H54 (cell line): ENCODE data around the gene KIFC3.
"Not testable (repeated sequence)": the region's sequence is repeated elsewhere in the genome, so short reads cannot be mapped to it uniquely, and the experiment has no call there.

Source experiments
- DNase-seq: peaks from one replicate; pipeline ENCODE4 v3.0.0; 2011; ENCODE audit warnings: low spot score, mixed read lengths; ENCODE audit not compliant: insufficient read length
- FAIRE-seq: peaks from 3 replicates; lab custom pipeline; 2011; peaks lifted over from hg19 to GRCh38; lab: Jason Lieb, UNC
- POLR2A ChIP-seq: IDR thresholded peaks from 2 replicates; pipeline ENCODE4 v1.6.1; 2011; ENCODE audit warnings: low read depth, mild to moderate bottlenecking, low read length

Gene KIFC3, protein sequence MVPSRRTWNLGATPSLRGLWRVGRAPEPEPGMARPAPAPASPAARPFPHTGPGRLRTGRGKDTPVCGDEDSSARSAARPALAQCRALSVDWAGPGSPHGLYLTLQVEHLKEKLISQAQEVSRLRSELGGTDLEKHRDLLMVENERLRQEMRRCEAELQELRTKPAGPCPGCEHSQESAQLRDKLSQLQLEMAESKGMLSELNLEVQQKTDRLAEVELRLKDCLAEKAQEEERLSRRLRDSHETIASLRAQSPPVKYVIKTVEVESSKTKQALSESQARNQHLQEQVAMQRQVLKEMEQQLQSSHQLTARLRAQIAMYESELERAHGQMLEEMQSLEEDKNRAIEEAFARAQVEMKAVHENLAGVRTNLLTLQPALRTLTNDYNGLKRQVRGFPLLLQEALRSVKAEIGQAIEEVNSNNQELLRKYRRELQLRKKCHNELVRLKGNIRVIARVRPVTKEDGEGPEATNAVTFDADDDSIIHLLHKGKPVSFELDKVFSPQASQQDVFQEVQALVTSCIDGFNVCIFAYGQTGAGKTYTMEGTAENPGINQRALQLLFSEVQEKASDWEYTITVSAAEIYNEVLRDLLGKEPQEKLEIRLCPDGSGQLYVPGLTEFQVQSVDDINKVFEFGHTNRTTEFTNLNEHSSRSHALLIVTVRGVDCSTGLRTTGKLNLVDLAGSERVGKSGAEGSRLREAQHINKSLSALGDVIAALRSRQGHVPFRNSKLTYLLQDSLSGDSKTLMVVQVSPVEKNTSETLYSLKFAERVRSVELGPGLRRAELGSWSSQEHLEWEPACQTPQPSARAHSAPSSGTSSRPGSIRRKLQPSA

DNA sequence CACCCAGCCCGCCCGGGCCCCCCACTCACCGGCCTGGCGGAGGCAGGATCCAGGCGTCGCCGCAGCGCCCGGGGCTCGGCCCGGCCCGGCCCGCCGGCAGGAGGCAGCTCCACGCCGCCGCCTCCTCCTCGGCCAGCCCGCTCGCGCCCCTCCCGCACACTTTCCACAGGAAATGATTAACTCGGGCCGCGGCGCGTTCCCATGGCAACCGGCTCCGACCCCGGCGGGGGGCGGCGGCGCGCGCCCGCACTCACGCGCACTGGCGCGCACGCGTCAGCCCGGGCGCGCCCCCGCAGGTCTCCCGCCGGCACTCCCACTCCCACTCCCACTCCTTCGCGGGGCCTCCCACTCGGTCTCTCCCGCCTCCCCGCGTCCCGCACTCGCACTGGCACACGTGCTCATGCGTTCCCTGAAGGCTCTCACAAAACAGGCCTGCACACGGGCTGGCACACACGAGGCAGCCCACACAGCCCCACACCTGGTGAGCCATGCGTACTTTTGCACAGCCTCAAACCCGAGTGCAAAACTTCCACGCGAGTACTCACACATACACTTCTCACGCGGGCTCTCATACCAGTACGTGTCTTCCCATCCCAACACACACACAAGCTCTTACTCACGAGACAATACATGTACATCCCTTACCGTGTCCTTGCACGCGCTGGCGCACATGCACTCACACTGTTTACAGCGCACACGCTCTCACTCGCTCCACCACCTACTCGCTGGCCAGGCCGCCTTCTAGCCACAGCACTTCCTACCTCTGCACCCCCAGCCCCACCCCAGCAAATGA lies at the start of gene KIFC3:
TSS of gene KIFC3 (minus strand) at position 151 of the 793 bp plus-strand sequence. CDS start 4,248 bp downstream, outside the sequence.
- DNase-seq (peak; percentile 44), FAIRE-seq (no peak)
- TF ChIP-seq POLR2A, result peak; percentile 37

DNA sequence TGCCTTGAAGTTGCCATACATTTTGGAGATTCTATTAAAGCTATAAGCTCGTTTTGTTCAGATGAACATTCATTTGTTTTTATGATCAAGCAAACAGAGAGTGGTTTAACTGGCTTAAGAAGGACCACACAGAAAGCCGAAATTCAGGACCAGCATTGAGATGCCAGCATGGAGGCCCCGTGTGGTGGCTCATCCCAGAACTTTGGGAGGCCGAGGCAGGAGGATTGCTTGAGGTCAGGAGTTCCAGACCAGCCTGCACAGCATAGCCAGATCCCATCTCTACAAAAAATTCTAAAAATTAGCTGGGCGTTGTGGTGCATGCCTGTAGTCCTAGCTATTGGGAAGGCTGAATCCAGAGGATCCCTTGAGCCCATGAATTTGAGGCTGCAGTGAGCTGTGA lies 45.9 kb upstream of the KIFC3 start:
- no peak for TF ChIP-seq POLR2A

DNA sequence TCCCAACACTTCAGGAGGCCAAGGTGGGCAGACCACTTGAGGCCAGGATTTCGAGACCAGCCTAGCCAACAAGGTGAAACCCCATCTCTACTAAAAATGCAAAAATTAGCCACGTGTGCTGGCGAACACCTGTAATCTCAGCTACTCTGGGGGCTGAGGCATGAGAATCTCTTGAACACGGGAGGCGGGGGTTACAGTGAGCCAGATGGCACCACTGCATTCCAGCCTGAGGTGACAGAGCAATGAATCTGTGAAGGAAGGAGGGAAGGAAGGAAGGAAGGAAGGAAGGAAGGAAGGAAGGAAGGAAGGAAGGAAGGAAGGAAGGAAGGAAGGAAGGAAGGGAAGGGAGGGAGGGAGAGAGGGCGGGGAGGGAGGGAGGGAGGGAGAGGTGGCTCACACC lies 44.6 kb upstream of the KIFC3 start:
- not testable (repeated sequence) for DNase-seq, FAIRE-seq

More for the DNA sequence above, 45.9 kb upstream of the KIFC3 start:
- FAIRE-seq, result no peak
- DNase-seq, result no peak

DNA sequence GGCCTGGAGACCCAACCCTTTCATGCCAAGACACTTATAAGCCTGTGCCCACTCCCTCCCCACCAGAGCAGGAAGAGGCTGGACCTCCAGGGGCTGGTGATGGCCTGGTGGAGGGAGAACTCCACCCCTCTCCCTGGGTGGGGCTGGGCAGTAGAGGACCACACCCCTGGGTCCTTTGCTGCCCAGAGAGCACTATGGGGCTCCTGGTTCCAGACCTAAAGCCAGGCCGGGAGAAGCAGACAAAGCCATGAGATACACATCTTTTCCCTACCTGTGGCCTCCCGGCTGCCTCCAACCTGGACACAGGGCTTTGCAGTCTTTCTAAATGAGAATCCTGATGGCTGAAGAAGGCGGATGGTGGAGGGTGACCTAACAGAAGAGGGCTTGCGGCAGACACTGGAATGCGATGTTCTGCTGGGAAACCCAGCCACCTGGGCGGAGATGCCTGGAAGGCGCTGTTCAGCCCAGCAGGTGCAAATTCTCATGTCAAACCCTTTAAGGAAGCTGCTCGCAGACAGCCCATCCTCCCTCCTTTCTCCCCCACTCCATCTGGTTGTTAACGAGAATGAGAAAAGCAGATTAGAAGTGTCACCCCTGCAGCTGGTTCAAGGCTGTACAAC lies 43.9 kb upstream of the KIFC3 start:
- DNase-seq, result no peak
- TF ChIP-seq POLR2A, result no peak
- no peak for FAIRE-seq

DNA sequence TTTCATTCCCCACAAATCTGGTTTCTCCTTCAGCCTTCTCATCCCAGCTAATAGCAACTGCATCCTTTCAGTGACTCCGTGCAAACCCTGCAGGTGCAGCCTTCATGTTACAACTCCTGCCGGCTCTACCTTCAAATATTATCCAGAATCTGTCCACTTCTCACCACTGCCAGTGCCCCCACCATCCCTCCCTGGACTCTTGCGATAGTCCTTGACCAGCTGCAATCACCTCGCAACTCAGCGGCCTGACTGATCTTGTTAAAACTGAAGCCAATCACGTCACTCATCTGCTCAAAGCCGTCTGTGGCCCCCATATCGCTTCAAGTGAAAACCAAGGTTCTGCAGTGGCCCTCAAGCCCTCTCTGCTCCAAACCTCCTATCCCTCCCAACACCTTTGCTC lies 42.8 kb upstream of the KIFC3 start:
- FAIRE-seq, result no peak
- no peak for DNase-seq
- TF ChIP-seq POLR2A, result no peak

DNA sequence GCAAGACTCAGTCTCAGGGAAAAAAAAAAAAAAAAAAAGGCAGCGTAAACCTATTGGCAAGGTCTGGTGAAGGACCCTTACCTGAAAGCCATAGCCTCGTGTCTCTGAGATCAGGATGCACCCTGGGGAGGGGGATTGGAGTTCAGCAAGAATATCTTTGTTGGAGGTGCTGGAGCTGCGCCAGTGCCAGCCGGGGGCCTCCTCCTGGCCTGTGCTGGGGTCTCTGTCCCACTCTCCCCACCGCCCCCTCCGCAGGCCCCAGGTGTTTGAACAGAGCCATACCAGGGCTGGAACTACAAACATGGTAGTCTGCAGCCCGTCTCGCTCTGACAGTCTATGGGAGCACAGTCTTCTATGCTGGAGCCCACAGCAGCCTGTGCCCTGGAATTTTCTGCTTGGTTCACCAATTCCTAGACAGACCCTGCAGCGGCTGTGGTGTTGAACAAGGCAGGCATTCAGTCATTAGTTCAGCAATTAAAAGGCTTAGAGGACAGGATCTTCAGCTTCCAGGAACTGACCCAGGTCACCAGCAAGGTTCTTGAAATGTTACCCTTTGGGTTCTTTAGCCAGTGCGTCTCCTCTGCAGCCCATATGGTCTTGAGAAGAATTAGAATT lies 42.2 kb upstream of the KIFC3 start:
- no peak for FAIRE-seq
- DNase-seq, result no peak
- TF ChIP-seq POLR2A, result no peak

DNA sequence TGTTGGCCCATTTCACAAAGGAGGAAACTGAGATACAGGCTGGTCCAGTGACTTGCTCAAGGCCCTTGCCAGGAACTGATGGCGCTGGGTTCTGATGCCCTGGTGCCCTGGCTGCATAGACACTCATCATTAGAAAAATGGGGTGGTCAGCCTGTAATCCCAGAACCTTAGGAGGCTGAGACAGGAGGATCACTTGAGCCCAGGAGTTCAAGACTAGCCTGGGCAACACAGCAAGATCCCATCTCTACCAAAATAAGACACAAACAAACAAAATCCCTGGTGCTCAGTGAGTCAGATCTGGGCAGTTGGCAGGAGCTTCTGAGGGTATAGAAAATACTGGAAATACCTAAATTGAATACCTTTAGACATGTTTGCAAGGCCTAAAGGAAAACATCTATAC lies 41.1 kb upstream of the KIFC3 start:
- no peak for TF ChIP-seq POLR2A
- FAIRE-seq, result no peak

DNA sequence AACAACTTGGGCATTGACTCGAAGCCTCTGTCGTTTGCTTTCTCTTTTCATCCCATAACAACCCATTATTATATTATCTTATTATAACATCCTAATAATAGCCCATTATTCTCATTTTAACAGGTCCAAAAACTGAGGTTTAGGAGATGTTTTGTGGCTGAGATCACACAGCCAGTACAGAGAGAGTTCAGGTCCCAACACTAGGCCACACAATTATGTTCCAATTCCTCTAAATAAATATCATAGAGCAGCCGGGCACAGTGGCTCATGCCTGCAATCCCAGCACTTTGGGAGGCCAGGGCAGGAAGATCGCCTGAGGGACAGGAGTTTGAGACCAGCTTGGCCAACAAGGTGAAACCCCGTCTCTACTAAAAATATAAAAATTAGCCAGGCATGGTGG lies 40.3 kb upstream of the KIFC3 start:
- FAIRE-seq, result no peak
- DNase-seq, result no peak

More for the DNA sequence above, 41.1 kb upstream of the KIFC3 start:
- DNase-seq, result no peak

DNA sequence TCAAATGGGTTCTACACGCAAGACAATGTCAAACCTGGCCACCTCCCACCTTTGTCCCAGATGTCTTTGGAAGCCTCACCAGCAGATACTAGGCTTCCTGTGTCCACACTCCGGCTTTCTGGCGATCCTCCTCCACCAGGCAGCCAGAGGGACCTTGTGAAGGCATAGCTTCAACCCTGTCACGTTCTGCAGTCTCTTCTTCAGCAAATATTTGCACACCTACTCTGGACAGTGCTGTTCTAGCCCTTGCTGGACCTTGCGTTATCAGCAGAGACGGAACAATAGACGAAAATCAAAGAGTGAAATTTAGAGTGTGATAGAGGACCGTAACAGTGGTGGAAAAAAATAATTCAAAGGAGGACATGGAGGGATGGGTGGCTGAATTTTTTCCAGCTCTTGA lies 38.5 kb upstream of the KIFC3 start:
- TF ChIP-seq POLR2A, result no peak

More for the DNA sequence above, 40.3 kb upstream of the KIFC3 start:
- TF ChIP-seq POLR2A, result no peak

DNA sequence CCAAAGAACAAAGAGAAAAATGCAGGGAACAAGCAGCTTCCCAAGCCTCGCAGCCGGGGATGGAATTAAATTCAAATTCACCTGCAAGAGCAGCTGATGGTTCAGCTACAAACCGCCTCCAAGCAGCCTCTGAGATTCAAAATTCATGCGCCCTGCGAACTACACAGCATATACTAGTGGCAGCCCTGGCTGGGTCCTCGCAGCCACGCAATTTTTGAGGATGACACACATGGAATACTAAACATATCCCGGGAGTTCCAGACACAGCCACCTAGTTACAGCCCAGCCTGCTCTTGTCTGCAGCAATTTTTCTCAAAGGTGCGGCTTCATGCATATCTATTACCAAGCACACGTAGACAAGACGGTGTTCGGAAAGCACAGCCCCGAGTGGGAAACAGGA lies 35.9 kb upstream of the KIFC3 start:
- TF ChIP-seq POLR2A, result no peak
- DNase-seq, result no peak
- no peak for FAIRE-seq

More for the DNA sequence above, 38.5 kb upstream of the KIFC3 start:
- DNase-seq (no peak), FAIRE-seq (no peak)

DNA sequence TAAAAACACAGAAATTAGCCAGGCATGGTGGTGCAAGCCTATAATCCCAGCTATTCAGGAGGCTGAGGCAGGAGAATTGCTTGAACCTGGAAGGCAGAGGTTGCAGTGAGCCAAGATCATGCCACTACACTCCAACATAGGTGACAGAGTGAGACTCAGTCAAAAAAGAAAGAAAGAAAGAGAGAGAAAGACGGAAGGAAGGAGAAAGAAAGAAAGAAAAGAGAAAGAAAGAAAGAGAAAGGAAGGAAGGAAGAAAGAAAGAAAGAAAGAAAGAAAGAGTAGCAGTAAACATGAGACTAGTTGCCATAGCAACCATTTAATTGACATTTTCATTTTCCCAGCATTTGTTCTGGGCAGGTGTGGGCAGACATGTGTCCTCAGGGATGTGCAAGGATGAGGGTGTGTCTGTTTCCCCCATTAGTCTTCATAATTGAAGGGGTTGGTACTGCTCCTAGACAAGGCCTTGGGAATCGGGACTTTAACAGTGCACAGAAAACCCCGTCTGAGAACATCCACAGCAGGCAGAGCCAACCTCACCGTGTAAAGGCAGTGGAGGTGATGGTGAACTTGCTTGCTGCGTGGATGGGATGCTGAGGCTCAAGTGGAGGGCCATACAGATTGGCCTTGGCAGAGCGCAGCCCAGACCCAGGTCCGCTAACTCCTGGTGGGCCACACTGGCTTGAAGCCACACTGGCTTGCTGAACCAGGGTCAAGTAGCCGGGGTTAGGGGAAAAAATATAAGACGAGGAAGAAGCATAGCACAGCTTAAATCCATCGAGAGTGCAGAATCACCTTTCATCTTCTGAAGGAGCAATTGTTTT lies 35.2 kb upstream of the KIFC3 start:
- DNase-seq, result no peak
- no peak for FAIRE-seq
- no peak for TF ChIP-seq POLR2A

DNA sequence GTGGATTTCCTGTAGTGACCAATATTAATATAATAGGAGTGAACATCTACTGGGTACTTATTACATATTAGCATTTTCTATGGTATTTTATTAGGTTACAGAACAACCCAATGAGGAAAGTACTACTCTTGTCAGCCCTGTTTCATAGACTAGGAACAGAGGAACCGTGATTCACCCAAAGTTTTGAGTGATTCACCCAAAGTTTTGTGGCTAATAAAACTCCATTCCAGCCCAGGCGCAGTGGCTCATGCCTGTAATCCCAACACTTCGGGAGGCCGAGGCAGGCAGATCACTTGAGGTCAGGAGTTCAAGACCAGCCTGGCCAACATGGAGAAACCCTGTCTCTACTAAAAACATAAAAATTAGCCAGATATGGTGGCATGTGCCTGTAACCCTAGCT lies 33.1 kb upstream of the KIFC3 start:
- FAIRE-seq (peak; percentile 65), DNase-seq (peak; percentile 46)
